Measurements from ENCODE around the gene TMEM270.
A peak's percentile ranks its signal among the peaks of the same experiment; 100 is the strongest.

The TMEM270 gene

DNA sequence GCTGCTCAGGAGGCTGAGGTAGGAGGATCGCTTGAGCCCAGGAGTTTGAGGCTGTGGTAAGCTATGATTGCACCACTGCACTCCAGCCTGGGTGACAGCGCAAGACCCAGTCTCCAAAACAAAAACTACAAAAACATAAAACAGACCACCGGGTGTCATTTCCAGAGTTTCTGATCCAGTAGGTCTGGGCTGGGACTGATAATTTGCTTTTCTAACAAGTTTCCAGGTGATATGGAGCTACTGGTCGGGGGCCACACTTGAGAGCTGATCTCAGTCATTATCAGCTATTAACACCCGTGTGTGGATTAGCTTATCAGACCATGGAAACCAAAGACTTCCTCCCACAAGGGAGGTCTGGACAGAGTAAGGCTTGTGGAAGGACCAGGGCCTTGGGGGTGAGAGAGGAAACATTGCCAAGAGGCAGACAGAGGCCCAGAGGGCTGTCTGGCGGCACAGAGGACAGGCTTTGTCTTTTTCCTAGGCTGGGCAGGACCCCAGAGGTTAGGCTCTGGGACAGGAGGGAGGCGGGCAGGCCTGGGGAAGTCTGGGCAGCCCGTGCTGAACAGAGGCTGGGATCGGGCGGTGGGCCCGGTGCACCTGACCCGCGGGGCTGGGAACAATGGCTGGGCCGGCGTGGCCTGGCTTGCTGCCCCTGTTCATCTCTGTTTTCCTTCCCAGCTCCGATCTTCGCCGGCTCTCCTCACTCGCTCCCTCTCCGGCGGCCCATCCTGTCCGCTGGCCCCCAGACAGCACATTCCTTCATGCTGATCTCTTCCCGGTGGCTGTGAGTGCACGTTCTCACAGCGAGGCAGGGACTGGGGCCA, 25.2 kb downstream of the TMEM270 start:
- Mint-ChIP-seq H3K36me3 (no peaks in the 10 kb centered on the region), H3K27ac (no peak overlapping the region), H3K4me1 (peaks cover 6% of the 10 kb centered on the region), H3K4me3 (no peak overlapping the region), H3K9me3 (no peaks in the 10 kb centered on the region)
- no peak for DNase-seq (ENCODE audit: low spot score in 2 of 2)
- ATAC-seq: peak; percentile 14

DNA sequence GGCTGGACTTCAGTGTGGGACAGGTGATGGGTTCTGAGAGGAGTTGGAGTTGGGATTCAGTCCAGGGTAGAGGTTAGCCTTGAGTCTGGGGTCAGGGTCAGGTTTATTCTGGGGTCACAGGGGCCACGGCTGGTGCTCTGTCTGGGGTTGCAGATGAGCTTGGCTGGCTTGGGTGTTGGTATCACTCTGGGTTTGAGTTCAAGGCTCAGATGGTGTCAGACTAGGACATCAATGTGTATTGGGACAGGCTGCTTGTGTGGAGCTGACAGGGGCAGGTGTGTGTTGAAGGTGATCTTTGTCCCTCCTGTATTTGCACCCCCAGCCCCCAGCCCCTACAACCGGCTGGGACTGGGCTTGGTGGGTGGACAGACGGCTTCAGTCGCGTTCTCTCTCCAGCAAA, 26.8 kb downstream of the TMEM270 start:
- peaks cover 6% of the 10 kb centered on the region for H3K4me1 Mint-ChIP-seq
- no peak for DNase-seq (ENCODE audit: low spot score in 2 of 2)
- H3K9me3 Mint-ChIP-seq: no peaks in the 10 kb centered on the region
- H3K27ac Mint-ChIP-seq: no peak overlapping the region
- no peaks in the 10 kb centered on the region for H3K36me3 Mint-ChIP-seq
- ATAC-seq: peak; percentile 22
- no peak overlapping the region for H3K4me3 Mint-ChIP-seq

DNA sequence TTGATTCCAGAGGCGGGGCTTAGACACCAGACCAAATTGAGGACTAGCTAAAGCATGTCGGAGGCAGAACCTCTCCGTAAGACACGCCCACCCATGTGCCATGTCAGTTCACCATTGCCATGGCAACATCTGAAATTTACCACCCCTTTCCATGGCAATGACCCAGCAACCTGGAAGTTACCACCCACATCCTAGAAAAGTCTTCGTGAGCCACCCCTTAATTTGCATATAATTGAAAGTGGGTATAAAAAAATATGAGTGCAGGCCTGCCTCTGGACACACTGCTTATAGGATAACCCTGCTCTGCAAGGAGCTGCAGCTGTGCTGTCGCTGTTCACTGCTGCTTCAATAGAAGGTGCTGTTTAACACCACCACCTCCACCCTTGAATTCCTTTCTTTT, 28.0 kb downstream of the TMEM270 start:
- Mint-ChIP-seq H3K9me3 (no peaks in the 10 kb centered on the region), H3K27ac (no peak overlapping the region), H3K4me1 (peaks cover 6% of the 10 kb centered on the region), H3K4me3 (no peak overlapping the region), H3K36me3 (no peaks in the 10 kb centered on the region)
- no peak for DNase-seq (ENCODE audit: low spot score in 2 of 2)
- ATAC-seq: no peak

DNA sequence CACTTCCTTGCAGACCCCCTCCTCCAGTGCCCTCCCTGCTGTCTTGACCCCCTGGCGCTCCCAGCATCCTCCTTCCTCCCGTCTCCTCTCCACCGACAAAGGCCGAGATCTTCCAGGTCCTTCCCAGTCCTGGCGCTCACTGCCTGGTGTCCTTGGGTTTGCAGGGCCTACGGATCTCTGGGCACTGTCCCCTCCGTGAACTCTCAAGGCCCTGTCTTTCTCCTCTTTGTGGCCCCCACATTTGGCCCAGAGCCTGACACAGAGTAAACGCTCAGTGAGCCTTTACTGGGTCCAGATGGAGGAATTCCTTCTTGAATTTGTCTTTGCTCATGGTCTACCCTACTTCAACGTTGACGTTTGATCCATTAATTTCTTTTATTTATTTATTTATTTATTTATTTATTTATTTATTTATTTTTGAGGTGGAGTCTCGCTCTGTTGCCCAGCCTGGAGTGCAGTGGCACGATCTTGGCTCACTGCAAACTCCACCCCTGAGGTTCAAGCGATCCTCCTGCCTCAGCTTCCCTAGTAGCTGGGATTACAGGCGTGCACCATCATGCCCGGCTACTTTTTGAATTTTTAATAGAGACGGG, 29.7 kb downstream of the TMEM270 start:
- no peak for ATAC-seq
- DNase-seq (ENCODE audit: low spot score in 2 of 2): no peak
- Mint-ChIP-seq H3K4me1 (peaks cover 6% of the 10 kb centered on the region), H3K9me3 (no peaks in the 10 kb centered on the region), H3K27ac (peak overlapping the region; percentile 32), H3K36me3 (no peaks in the 10 kb centered on the region), H3K4me3 (no peak overlapping the region)

DNA sequence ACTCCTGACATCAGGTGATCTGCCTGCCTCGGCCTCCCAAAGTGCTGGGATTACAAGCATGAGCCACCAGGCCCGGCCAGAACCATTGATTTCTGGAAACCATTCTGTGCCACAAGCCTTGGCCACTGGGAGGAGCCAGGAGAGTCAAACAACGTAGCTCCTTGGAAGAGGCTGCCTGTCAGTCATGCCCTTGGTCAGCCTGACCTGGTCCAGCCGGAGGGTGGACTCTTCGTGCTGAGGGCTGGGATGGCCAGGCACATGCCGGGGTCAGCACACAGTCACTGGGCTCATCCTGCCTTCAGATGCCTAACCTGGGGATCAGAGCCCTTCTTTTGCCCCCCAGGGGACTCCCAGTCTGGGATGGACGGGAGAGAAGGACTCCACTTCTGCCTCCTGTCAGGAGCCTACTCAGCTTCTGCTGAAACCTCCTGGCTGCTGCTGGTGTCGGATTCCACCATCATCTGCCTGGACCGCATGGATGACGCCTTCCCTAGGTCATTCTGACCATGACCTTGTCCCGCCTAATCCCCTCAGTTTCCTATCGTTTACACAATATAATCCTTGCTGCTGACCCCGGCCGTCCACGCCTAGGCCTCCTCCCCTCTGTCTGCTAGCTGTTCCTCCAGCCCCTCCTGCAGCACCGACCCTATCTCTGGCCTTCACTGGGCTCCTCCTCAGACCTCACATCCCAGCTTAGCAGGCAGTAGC, 30.4 kb downstream of the TMEM270 start:
- Mint-ChIP-seq H3K27ac (no peak overlapping the region), H3K4me3 (no peak overlapping the region), H3K36me3 (no peaks in the 10 kb centered on the region), H3K4me1 (peaks cover 6% of the 10 kb centered on the region), H3K9me3 (no peaks in the 10 kb centered on the region)
- no peak for ATAC-seq
- DNase-seq (ENCODE audit: low spot score in 2 of 2): no peak

DNA sequence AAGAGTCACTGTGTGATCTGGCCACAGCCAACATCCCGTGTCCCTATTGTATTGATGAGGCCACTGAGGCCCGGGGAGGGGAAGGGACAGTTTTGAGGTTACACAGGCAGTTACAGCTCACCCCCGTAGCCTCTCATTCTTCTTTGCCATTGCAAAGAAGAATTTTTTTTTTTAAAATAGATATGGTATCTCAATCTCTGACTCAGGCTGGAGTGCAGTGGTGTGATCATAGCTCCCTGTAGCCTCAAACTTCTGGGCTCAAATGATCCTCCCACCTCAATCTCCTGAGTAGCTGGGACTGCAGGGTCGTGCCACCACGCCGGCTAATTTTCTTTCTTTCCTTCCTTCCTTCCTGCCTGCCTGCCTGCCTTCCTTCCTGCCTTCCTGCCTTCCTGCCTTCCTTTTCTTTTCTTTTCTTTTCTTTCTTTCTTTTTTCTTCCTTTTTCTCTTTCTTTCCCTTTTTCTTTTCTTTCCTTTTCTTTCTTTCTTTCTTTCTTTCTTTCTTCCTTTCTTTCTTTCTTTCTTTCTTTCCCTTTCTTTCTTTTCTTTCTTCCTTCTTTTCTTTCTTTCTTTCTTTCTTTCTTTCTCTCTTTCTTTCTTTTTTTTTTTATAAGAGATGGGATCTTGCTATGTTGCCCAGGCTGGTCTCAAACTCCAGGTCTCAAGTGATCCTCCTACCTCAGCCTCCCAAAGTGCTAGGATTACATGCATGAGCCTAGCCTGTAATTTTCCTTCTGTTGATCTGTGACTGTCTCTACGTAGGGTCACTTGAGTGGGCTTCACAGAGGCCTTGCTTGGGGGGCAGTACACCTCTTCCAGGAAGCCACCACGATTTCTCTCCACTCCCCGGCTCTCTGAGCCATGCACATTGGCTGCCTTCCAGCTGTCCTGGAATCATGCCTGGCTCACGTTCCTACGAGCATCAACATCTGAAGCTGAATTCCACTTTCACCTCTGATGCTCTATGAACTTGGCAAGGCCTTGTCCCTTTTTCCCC, 31.3 kb downstream of the TMEM270 start:
- Mint-ChIP-seq H3K36me3 (no peaks in the 10 kb centered on the region), H3K4me1 (peaks cover 6% of the 10 kb centered on the region), H3K27ac (no peak overlapping the region), H3K4me3 (no peak overlapping the region), H3K9me3 (no peaks in the 10 kb centered on the region)
- ATAC-seq (no peak), DNase-seq (ENCODE audit: low spot score in 2 of 2) (no peak)

DNA sequence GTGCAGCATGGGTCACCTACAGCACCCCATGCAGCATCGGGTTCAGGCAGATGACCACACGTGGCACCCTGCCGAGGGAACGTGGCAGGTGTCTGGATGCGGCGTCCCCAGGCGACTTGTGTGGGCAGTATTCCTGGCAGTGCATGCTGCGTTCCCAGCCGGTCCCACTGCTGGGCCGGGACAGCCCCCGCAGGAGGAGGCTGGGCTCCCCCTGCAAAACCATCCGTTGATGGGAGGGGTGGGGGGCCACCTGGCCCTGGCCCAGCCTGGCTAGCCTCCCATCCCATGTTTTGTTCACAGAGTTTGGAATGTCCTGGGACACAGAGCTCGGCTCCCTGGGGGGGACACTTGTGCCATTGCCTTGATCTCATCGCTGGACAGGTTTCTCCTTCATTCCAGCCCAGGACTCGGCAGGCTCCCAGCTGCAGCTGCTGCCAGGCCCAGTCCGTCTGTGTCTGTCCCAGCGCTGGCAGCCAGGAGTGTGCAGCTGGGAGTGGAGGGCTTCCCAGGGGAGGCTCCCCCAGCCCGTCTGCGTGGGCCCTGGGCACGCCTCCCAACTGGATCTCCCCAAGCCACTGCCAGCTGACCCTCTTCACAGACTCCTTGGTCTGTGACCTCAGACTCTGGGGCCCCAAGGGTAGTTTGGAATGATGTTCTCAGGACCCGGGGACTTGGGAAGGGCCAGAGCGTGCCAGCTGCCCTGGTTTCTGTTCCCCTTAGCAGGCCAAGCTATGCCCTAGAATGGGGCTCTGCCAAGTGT, 32.6 kb downstream of the TMEM270 start:
- Mint-ChIP-seq H3K4me3 (no peak overlapping the region), H3K36me3 (no peaks in the 10 kb centered on the region), H3K9me3 (no peaks in the 10 kb centered on the region), H3K27ac (no peak overlapping the region), H3K4me1 (peaks cover 6% of the 10 kb centered on the region)
- ATAC-seq (no peak), DNase-seq (ENCODE audit: low spot score in 2 of 2) (no peak)

DNA sequence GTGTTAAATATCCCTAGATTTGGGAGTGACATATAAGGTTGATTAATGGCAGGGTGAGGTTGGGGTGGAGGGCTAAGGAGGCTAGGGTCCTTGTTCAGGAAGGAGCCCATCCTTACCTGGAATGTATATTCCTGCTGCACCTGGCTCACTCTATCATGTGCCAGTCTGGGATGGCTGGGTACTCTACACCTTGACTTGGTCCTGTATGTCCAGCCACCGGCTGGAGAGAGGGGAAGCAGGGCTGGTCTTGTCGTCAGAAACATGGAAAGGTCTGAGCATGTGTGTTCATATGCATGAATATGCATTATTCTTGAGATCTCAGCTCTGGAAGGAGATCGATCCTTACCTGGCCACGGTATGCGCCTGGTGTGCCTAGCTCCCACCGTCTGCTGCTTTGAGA, 33.2 kb downstream of the TMEM270 start:
- Mint-ChIP-seq H3K4me3 (no peak overlapping the region), H3K36me3 (no peaks in the 10 kb centered on the region), H3K9me3 (no peaks in the 10 kb centered on the region), H3K27ac (no peak overlapping the region), H3K4me1 (peaks cover 6% of the 10 kb centered on the region)
- ATAC-seq (no peak), DNase-seq (ENCODE audit: low spot score in 2 of 2) (no peak)

DNA sequence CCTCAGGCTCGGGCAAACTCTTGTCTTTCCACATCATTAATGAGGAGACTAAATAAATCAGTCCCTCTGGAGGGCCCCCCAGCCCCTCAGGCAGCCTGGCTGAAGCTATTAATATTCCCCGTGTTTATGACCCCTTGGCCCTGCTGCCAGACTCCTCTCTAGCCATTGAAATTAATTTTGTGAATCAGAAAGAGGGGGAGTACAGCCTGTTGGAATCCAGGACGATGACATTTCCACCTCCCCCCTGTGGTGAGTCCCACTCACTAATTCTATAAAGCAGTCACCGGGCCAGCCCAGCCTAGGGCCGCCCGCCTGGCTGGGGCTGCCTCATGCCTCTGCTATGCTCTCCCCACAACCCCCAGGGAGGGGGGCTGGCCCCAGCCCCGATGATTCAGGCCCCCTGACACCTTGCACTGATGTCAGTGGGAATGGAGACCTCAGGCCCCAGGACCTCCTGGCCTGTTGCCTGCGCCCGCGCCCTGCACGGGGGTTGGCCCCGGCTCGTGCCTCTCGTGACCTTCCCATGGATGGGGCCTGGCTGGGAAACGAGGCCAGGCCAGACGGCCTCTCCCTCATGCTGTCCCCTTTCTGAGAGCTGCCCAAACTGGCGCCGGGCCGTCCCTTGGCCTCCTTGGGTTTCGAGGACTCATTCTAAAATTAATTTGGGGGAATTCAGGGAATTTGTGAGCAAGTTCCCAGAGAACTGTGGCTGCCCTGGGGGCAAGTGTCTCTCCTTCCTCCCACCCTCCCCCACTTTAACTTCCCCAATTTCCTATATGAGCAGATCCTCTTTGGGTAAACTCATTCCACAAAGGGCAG, 34.0 kb downstream of the TMEM270 start:
- no peak for ATAC-seq
- Mint-ChIP-seq H3K4me3 (no peak overlapping the region), H3K9me3 (no peaks in the 10 kb centered on the region), H3K27ac (no peak overlapping the region), H3K36me3 (no peaks in the 10 kb centered on the region), H3K4me1 (peaks cover 6% of the 10 kb centered on the region)
- no peak for DNase-seq (ENCODE audit: low spot score in 2 of 2)

DNA sequence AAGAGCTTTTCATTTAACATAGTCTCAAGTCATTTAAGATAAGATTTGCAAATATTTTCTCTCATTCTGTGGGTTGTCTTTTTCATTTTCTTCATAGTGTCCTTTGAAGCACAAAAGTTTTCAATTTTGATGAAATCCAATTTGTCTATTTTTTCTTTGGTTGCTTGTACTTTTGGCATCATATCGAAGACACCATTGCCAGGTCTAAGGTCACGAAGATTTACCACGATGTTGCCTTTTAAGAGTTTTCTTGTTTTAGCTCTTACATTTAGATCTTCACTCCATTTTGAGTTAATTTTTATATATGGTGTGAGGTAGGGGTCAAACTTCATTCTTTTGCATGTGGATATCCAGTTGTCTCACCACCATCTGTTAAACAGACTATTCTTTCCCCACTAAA, 34.7 kb downstream of the TMEM270 start:
- no peak overlapping the region for H3K4me3 Mint-ChIP-seq
- H3K9me3 Mint-ChIP-seq: no peaks in the 10 kb centered on the region
- H3K36me3 Mint-ChIP-seq: no peaks in the 10 kb centered on the region
- no peak for DNase-seq (ENCODE audit: low spot score in 2 of 2)
- H3K27ac Mint-ChIP-seq: no peak overlapping the region
- no peak for ATAC-seq
- H3K4me1 Mint-ChIP-seq: peaks cover under 1% of the 10 kb centered on the region

DNA sequence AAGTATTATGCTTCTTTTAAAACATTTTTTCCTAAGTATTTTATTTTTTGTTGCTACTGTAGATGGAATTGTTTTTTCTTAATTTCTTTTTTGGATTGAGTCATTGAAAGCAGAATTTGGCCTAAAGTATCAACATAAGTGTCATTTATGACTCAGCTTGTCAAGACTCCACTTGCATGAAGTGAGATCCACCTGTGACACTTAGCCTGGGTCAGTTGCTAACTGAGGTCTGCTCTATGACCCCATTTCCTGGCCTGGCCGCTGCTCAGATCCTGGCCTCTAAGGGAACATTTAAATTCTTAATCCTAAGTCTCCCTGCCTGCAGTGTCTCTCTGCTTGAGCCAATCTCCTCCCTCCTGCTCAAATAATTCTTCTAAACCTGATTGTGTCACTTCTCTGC, 35.5 kb downstream of the TMEM270 start:
- peak; percentile 51 for ATAC-seq
- no peaks in the 10 kb centered on the region for H3K4me1 Mint-ChIP-seq

DNA sequence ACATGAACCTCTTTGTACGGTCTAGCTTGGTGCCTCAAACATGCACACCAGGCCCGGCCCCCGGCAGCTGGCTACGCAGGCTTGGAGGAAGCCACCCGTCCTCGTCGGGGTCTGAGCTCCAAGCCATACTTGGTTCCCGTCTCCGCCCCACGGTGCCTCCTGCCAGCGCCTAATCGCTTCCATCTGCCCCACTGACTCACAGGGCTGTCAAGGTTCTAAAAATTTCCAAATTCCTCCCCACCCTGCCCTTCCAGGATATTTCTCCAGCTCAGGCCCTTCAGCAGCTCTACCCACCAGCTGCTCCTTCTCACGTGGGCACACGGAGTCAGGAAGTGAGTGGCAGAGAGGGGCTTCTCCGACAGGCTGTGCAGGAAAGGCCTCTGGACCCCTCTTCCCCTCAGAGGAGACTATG, 38.8 kb downstream of the TMEM270 start:
- no peaks in the 10 kb centered on the region for H3K9me3 Mint-ChIP-seq
- DNase-seq (ENCODE audit: low spot score in 2 of 2) (no peak), ATAC-seq (no peak)
- H3K36me3 Mint-ChIP-seq: no peaks in the 10 kb centered on the region
- H3K27ac Mint-ChIP-seq: no peak overlapping the region
- H3K4me1 Mint-ChIP-seq: no peaks in the 10 kb centered on the region
- H3K4me3 Mint-ChIP-seq: no peak overlapping the region

More for the DNA sequence above, 35.5 kb downstream of the TMEM270 start:
- no peak for DNase-seq (ENCODE audit: low spot score in 2 of 2)
- Mint-ChIP-seq H3K9me3 (no peaks in the 10 kb centered on the region), H3K27ac (no peak overlapping the region), H3K36me3 (no peaks in the 10 kb centered on the region), H3K4me3 (no peak overlapping the region)

DNA sequence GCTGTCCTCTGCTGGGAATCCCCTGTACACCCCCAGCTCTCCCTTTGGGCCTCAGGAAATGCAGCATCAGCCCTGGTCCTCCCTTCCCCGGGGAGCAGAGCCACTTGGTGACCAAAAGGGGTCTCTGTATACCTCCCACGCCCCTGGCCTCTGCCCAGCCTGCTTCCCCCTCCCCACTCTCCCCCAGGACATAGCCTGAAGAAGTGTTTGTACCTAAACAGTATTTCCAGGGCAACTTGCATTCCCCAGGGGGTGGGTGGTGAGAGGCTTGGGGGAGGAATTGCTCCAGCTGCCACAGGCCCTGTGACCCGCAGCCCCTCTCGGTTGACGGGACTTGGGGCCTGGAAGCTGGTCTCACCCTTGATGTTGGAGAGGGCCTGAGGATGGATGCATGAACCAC, 39.3 kb downstream of the TMEM270 start:
- no peak overlapping the region for H3K27ac Mint-ChIP-seq
- ATAC-seq (no peak), DNase-seq (ENCODE audit: low spot score in 2 of 2) (no peak)
- H3K4me3 Mint-ChIP-seq: no peak overlapping the region
- H3K9me3 Mint-ChIP-seq: no peaks in the 10 kb centered on the region
- no peaks in the 10 kb centered on the region for H3K4me1 Mint-ChIP-seq
- H3K36me3 Mint-ChIP-seq: no peaks in the 10 kb centered on the region
